Bone marrow (tissue), 2 donors: ENCODE measurements around the gene PPP1R9A.

Source experiments
- DNase-seq, 2 donors: peaks; one replicate each; lab custom pipeline; 2025; lab: John Stamatoyannopoulos, UW

Gene PPP1R9A

GRCh38 chr7:95204618-95205017, 297.2 kb downstream of the PPP1R9A start:
- no peak for DNase-seq

GRCh38 chr7:95205665-95206225, 298.4 kb downstream of the PPP1R9A start:
- DNase-seq, result no peak

DNA sequence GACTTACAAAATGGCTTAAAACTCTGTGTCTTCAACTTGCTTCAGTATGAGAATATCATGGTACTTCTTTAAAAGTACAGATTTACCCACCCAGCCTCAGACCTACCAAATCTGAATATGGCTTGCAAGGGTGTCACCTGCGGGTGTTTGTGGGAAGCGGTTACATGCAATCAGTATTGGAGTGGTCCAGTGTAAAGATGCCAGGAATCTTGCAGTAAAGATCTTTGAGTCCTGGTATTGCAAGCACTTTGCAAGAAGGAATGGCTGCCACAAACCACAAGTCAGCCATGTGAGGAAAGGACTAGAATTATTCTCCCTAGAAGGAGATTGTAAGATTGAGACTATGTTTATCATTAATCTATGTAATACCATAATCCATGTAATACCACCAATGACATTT, 301.9 kb downstream of the PPP1R9A start:
- no peak for DNase-seq

DNA sequence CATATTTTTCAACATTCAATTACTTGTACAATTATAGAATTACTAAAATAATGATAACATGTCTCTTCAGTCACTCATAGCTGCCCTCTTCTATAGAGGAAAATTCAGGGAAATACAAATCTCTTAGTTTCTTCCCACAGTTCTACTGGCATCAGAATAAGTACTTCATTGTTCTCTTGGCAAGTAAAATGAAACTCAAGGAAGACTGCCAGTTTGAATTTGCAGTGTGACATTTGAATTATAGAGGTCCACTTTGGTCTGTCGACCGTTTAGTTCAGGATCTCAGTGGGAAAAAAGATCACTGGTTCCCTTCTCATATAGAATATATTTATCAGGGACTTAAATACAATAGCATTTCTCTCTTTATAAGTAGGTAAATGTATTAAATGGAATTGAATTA, 302.4 kb downstream of the PPP1R9A start:
- no peak for DNase-seq

- no peak for DNase-seq
These were observed 305.8 kb downstream of the PPP1R9A start for GRCh38 chr7:95213148-95213547.

- DNase-seq, result no peak
These were observed 306.6 kb downstream of the PPP1R9A start for GRCh38 chr7:95213809-95214492.

DNA sequence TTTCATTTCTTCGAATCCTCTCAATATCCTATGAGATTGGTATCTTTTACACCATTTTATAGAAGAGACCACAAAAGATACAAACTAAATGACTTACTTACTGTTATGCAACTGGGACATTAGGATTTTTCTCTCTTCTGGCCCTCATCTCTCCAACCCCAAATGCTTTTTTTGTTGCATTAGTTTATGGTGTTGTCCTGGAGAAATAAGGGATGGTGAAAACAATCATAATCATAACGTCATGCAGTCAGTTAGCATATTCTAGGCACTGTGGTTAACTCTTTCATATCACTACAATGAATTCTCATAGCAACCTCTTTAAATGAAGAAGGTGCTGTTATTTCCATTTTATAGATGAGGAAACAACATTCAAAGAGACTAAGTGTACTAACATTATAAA, 312.3 kb downstream of the PPP1R9A start:
- no peak for DNase-seq

GRCh38 chr7:95220328-95220727, 312.9 kb downstream of the PPP1R9A start:
- no peak for DNase-seq

- no peak for DNase-seq
These were observed 317.9 kb downstream of the PPP1R9A start for GRCh38 chr7:95225301-95225700.

- no peak for DNase-seq
These were observed 321.9 kb downstream of the PPP1R9A start for GRCh38 chr7:95229301-95229700.

- DNase-seq, result no peak
These were observed 331.0 kb downstream of the PPP1R9A start for GRCh38 chr7:95238252-95238943.

DNA sequence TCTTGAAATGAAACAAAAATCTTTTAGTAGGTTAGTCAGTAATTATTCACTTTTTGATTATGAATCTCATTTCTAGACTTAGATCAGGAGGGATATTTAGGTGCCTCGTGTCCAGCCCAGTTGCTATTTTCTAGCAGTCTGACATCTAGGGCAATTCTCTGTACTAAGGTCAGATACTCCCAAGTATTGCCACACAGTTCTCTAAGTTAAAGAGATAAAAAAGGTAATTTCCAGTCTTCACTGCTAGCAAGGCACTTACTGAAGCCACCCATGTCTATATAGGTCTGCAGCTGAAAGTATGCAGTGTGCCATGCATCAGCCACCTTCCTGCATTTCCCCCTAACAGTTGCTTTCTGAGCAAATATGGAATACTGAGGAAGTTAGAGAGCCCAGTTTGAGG, 333.5 kb downstream of the PPP1R9A start:
- DNase-seq, result no peak

DNA sequence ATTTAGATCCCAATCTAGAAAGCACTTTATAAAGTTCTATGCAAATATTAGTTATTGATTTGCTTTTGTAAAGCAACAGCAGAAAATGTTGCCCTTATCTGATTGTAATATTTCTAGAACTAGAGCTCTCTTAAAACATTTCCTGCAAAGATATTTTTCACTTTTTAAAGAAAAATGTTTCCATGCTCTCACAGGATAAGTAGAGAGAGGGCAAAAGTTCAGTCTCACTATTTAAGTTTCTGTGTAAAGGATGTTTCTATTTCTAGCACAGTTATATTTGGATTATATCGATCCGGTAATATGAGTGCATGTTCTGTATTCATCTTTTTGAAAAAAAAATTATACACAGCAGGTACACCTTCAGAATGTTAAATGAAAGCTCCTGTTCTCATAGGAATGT, 334.9 kb downstream of the PPP1R9A start:
- no peak for DNase-seq

GRCh38 chr7:95244616-95245015, 337.2 kb downstream of the PPP1R9A start:
- no peak for DNase-seq

DNA sequence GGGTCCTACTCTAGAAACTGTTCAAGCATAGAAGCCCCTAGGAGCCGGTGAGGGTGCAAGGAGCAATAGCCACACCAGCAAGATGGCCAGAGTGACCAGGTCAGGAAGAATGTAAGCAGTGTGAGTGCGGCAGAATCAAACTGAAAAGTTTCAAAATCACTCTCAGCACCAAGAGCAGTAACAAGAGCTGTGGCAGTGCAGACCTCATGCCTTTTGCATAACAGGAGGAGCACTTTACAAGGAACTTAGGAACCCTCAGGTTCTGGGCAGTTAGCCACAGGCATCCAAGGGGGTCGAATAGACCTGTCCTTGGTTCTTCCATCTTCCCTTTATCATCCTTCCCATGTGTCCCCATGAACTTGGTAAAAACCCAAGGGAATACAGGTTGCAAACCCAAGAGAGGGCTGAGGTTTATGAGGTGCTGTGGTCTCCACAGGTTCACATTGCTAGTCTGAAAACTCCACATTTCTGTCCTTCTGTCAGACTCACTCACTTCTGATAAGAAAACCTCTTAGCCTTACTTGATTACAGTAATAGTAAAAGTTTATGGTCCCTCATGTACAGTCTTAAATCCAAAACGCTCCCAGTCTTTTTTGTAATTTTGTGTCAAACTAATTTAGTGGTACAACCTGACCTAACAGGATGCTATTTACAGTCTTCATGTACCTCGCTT, 338.6 kb downstream of the PPP1R9A start:
- DNase-seq, result no peak

GRCh38 chr7:95246831-95247370, 339.5 kb downstream of the PPP1R9A start:
- peak in 1 of 2 donors; percentile 56 for DNase-seq

DNA sequence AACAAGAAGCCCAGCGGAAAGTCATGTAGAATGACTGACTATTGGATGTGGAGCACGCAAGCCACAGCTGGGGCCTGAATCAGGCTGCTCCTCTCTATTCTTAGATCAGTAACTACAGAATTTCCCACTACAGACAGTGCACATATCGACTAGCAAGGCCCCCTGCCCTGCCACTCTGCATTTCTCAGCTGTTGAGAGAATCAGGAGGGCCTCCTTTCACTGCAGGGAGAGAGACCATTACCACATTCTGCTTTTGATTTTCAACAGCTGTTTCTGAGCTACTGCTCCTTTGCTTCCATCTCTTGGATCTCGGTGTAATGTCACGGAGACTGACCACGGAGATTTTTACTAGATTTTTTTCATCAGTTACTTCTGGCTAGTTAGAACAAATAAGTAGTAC, 343.2 kb downstream of the PPP1R9A start:
- no peak for DNase-seq

- no peak for DNase-seq
These were observed 344.6 kb downstream of the PPP1R9A start for GRCh38 chr7:95251966-95252365.

DNA sequence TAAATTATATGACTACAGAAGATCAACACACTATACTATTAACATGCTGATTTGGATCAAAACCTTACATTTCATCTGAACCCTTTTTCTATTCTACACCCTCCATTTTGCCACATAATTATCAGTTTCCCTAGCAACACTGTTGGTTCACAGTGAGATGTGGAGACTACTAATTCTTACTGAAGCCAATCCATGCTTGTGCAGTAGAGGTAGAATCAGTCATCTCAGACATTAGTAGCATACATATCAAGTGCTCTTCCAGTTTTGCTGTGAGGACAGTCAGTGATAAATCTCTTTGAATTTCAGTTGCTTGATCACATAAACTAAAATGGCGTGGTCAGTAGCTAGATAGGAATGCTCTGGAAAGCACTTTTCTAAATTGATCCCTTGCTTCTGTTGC, 346.6 kb downstream of the PPP1R9A start:
- no peak for DNase-seq

DNA sequence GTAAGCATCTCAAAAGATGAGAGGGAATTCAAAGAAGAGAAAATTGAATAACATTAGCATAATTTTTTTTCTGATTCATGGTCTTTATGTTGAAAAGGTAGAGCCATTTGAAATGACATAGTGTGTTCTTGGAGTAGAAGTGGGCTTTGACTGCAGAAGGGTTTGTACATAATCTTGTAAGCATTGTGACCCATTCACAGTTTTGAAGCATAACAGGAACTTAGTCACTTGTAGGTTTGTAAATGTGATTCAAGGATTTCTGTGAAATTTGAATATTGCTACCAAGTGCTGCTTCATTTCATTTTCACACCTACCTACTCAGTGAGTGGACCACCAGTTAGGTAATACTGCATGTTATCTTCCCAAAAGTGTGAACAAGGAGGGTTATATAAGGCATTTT, 348.3 kb downstream of the PPP1R9A start:
- DNase-seq, result no peak

DNA sequence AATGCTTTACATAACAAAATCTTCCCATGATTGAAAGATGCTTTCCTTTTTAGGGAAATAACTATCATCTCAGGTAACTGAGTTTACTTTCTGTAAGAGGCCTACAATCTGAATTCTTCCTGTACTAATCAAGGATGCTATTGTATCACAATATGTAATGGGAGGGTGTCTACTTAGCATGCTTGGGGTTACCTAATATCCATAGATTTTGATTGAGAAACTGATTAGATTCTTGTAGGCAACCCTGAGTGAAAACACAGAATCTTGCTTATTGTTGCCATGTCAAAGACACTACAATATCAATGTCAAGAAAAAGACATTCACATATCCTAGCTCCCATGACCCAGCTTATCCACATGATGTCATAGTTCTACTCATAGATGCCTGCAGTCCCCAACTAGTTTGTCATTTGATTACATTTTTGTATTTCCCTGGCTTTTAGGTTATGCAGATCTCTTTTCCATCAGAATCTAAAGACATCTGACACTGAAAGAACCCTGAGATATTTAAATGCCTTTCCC, 354.6 kb downstream of the PPP1R9A start:
- no peak for DNase-seq

GRCh38 chr7:95262875-95263274, 355.5 kb downstream of the PPP1R9A start:
- DNase-seq, result no peak
